Right forelimb (tissue), 1 donor: Measurements from ENCODE around the gene DMAC1.
A peak's percentile ranks its signal among the peaks of the same experiment; 100 is the strongest.

ENCODE experiments used
- DNase-seq: peaks from one replicate; pipeline ENCODE4 v3.0.0-alpha.2; 2018

Gene DMAC1

DNA sequence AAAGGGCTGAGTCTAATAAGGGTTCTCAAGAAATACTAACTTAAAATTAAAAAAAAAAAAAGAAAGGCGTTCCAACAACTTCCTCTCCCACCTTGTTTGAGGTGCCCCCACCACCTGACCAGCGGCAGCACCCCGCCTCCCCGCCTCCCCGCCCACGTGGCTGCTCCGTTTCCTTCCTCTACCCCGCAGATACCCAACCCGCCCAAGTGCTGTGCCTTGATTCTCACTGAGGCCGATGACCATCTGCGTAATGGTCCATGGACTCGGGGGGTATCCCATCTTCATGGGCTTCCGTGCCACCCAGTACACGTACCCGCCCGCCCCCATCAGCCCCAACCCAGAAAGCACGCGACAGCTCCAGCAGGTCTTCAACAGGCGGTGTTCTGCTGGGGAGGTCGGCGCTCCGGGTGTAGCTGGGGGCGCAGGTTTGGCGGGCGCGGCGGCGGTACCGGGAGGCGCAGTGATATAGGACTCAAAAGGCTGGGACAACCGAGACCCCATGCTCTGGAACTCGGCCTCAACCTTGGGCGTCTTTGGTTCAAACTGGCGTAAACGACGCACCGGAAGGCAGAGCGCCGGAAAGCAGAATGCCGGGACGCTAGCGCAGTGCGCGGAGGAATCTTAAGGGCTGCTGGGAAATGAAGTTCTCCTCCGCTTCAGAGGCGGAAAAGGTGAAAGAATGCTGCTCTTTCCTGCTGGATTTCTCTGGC is at the start of gene DMAC1:
Gene DMAC1, minus strand, starts transcription at position 545 of the 710 bp plus-strand sequence. Its CDS starts 44 bp downstream, at position 501.
- peak; percentile 88 for DNase-seq

GRCh38 chr9:7849362-7849761 is 49.8 kb upstream of the DMAC1 start:
- DNase-seq = no peak

- no peak for DNase-seq
Observed at GRCh38 chr9:7848498-7848897, 48.9 kb upstream of the DMAC1 start.

- no peak for DNase-seq
Observed at GRCh38 chr9:7844242-7844641, 44.7 kb upstream of the DMAC1 start.

- DNase-seq = no peak
Observed at GRCh38 chr9:7841831-7842230, 42.3 kb upstream of the DMAC1 start.

DNA sequence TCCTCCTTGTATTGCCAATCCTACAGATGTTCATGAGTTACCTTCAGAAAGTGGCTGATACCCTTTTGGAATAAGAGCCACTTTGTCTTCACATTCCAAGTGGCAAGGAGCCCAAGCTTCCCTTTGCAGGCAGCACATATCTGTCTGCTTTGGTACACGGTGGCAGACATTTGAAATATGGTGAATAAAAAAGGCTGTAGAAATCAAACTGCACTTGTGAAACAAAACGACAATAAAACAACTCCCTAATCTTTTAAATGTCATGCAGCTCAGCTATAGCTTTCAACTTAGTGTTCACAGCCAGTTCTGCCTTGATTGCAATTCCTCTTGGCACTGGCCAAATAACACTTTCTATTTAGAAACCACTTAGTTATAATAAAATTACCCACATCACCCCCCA is 35.0 kb upstream of the DMAC1 start:
- DNase-seq = no peak

GRCh38 chr9:7828334-7828733 is 28.8 kb upstream of the DMAC1 start:
- DNase-seq = no peak

GRCh38 chr9:7827792-7828191 is 28.2 kb upstream of the DMAC1 start:
- no peak for DNase-seq

GRCh38 chr9:7827056-7827455 is 27.5 kb upstream of the DMAC1 start:
- DNase-seq = no peak

DNA sequence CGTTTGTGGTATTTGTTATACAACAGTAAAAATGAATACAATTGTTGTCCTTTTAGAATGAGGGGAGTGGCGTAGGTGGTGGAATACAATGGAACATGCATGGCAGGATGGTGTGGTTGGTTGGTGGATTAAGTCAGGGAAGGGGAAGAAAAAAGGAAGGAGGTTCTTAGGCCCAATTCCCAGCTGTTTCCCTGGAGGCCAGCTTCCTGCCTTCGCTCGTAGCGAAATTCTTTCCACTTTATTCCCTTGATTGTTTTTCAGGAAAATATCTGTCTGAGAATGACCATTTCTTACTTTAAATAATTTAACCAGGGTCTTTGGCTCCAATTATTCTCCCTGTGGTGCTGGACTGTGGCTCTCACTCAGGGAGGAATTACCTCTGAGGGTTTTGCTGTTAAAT is 24.1 kb upstream of the DMAC1 start:
- DNase-seq = no peak

DNA sequence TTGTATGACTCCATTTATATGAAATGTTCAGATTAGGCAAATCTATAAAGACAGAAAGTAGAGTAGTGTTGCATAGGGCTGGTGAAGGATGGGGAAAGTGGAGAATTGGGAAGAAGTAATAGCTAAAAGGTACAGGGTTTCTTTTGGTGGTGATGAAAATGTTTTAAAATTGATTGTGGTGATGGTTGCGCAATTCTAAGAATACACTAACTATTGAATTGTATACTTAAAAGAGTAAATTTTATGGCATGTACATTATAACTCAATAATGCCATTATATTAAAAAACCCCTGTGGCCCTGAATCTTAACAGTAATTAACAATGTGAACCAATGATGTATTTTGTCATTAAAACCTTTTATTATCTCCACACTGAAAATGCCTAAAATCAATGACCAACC is 20.4 kb upstream of the DMAC1 start:
- no peak for DNase-seq

GRCh38 chr9:7816021-7816420 is 16.4 kb upstream of the DMAC1 start:
- DNase-seq = no peak

- DNase-seq = no peak
Observed at GRCh38 chr9:7813030-7813429, 13.5 kb upstream of the DMAC1 start.

- DNase-seq = no peak
Observed at GRCh38 chr9:7811677-7812076, 12.1 kb upstream of the DMAC1 start.

DNA sequence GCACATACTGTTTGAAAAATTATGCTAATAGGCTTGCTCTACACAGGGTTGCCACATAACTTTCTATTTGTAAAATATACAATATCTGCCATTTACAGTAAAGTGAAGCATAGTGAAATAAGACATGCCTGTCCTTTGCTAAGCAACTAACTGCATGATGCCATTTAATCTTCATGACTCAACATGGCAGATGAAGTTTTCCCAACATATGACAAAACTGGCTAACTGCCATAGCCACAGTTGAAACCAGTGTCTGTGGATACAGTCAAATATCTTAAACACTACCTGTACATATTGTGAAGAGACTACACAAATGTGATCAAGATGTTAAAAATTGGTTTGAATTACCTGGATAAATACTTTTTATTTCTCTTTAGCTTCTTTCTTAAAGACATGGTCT is 3.1 kb upstream of the DMAC1 start:
- no peak for DNase-seq

GRCh38 chr9:7799944-7800285 is 337 bp upstream of the DMAC1 start:
- no peak for DNase-seq

GRCh38 chr9:7794196-7794595 is 5.4 kb downstream of the DMAC1 start:
- DNase-seq = no peak

DNA sequence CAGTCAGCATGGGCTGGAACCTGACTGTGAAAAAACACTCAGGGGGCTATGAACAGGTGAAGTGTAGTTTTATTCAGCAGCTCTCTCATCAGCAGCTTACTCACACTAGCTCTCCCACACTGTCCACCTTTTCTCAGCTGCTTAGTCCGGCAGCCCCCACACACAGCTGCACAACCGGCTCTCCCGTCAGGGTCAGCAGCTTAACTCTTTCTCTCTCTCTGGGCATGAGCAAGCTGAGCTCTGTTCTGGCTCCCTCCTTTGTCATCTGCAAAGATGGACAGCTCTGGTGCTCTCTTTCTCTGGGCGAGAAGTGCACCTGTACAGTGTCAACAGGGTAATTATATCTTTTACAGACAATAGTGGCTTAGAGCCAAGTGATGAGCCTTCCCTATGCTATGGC is 8.2 kb downstream of the DMAC1 start:
- no peak for DNase-seq

GRCh38 chr9:7790819-7791182 is 8.8 kb downstream of the DMAC1 start:
- DNase-seq = no peak

DNA sequence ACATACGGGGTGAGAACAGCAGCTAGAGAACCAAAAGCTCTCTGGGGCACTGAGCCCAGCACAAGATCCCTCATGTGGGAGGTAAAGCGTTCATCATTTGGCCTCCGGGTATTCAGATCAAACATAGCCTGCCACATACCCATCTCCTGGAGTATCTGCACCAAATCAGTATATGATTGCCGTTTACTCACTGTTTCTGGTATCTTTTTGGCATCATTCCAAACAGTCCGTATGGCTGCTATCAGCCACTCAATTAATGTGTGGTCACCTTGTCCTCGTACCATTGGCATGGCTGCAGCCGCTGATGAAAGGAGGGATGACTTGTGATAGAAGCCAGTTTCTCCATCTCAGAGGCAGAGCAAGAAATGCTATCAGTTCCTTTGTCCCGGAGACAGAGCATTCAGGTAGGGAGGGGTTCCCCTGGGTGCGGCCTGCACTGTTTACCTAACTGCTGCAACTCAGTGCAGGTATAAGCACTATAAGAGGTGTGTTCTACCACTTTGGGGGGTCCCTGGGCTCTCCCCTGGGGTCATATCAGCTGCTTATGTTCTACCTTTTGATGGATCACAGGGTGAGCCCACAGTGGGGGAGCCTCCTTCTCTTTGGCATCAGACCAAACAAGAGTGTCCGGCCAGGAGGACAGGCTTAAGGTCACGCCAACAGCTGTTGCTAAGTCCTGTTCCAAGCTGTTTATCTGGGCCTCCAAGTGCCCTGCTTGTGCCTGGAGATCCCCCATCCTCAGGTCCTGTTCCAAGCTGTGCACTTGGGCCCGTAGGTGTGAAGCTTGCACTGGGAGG is 9.4 kb downstream of the DMAC1 start:
- DNase-seq = no peak

DNA sequence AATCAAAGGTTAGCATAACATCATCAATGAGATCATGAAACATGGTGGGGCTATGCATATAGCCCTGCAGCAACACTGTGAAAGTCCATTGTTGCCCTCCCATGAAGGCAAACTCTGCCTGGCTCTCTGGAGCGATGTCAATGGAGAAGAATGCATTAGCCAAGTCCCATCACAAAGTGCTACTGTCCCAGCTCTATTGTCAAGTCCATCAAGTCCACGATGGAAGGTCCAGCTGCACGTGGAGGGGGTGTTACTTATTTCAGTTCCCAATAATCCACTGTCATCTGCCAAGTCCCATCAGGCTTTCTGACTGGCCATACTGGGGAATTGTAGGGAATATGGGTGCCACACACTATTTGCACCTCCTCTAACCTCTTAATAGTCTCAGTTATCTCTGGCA is 10.8 kb downstream of the DMAC1 start:
- no peak for DNase-seq

GRCh38 chr9:7785813-7786212 is 13.8 kb downstream of the DMAC1 start:
- DNase-seq = no peak

DNA sequence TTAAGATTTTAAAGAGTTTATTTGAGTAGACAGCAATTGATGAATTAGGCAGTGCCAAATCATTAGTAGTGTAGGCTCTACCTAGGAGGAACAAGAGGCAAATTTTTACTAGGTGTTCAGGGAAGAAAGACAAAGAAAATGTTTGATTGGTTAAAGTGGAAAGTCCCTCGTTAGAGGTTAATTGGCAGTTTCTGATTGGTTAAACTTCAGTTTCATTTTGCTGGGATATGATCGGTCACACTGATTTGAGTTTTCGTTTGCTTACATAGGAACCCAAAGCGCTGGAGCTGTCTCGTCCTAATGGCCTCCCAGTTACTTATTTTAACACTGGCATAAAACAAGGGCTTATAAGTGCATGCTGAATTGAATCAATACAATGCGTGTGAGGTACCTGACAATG is 15.1 kb downstream of the DMAC1 start:
- no peak for DNase-seq

DNA sequence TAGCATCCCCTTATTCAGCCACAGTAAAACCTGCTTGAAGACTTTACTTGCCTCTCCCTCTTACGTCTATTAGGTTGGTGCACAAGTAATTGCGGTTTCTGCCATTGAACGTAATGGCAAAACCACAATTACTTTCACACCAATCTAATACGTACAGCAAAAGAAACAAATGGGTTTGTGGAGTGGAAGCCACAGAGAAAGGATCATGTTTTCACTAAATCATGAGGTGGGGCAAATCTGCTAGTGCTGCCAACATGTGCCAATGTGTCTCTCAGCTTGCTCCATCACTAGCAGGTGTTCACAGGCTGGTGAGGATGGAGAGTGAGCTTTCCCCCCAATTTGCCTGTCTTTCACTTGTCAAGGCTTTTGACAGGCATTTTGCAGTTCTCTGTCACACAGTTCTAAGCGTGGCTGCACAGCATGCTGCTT is 15.9 kb downstream of the DMAC1 start:
- DNase-seq = no peak
